IPS-18c (cell line): ENCODE results near the gene RSPH1.
A peak's percentile ranks its signal among the peaks of the same experiment; 100 is the strongest.

Experiments used
- H3K4me3 ChIP-seq: 2 replicates; pipeline ENCODE4 v1.7.0; 2013; ENCODE audit warnings: low read depth, mild to moderate bottlenecking, low read length, moderate library complexity; ENCODE audit not compliant: insufficient read depth
- H3K9me3 ChIP-seq: one replicate; pipeline ENCODE4 v1.6.1; 2013; ENCODE audit warnings: mild to moderate bottlenecking, low read length, moderate library complexity; ENCODE audit not compliant: control insufficient read depth, insufficient read depth

The RSPH1 gene

GRCh38 chr21:42500225-42500624 is 4.2 kb upstream of the RSPH1 start:
- Histone ChIP-seq H3K4me3 (no peak overlapping the region), H3K9me3 (no peaks in the 10 kb centered on the region)

DNA sequence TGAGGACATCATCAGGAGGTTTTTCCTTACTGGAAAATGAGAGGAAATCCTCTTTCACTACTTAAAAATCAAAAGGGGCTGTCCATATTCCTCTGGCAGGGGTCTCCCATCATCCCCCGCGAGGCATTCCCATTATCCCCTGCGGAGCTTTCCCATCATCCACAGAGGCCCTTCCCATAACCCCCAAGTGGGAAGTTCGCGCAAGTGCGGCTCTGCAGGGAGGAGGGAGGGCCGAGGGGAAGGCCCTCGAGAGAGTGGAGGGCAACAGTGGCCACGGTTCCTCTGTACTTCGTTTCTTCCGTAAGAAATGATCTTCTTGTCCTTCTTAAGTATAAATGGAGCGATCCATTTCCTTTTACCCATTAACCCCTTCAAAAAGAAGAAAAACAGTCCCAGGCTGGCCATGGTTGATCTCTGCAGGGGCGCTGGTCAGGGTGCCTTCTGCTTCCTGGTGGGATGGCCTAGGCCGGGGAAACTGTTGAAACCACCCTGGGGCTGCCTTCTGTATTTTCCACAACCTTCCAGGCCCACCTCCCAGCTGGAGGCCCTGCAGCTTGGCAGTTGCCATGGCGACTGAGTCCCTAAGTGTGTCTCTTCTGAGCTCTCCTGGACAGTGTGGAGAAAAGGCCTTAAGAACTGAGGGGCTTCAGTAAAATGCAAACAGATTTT is 3.6 kb upstream of the RSPH1 start:
- no peak overlapping the region for H3K4me3 ChIP-seq

GRCh38 chr21:42498012-42498411 is 2.0 kb upstream of the RSPH1 start:
- no peak overlapping the region for H3K4me3 ChIP-seq

More for the DNA sequence above, 3.6 kb upstream of the RSPH1 start:
- H3K9me3 ChIP-seq, result no peaks in the 10 kb centered on the region

DNA sequence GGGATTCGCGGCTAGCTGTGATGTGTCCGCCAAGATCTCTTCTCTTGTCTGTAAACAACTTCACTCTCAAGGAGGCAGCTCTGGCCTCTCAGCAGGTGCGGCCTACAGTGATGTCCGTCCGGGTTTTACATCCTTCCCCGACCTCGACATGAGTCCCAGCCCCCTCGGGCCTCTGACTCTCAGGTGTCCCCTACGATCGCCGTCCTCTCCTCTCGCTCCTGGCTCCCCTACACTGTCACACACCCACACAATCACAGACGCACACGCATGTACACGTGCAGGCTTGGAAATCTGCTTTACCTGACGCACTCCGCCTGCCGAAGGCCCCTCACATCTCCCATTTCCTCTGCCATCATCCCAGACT is 797 bp upstream of the RSPH1 start:
- Histone ChIP-seq H3K9me3 (no peaks in the 10 kb centered on the region), H3K4me3 (peak overlapping the region; percentile 80)

More at GRCh38 chr21:42498012-42498411, 2.0 kb upstream of the RSPH1 start:
- no peaks in the 10 kb centered on the region for H3K9me3 ChIP-seq

DNA sequence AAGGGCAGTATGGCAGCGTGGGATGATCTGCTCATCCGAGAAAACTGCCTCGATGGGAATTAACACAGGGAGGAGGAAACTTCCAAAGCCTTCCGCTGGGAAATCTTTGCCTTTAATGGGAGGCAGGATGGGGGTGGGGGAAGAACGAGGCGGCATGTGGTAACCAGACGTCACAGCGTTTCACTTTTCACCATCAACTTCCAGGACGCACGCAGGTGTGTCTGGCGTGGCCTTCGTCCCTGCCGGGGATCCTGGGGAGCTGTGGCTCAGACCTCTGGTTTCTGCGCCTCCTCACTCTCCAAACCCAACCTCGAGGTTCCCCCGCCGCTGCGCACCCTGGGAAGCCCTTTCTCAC is 282 bp downstream of the RSPH1 start:
- Histone ChIP-seq H3K9me3 (no peaks in the 10 kb centered on the region), H3K4me3 (peak overlapping the region; percentile 76)

GRCh38 chr21:42495027-42495426 is 997 bp downstream of the RSPH1 start:
- Histone ChIP-seq H3K4me3 (no peak overlapping the region), H3K9me3 (no peaks in the 10 kb centered on the region)

GRCh38 chr21:42493109-42494060 is 2.6 kb downstream of the RSPH1 start:
- Histone ChIP-seq H3K4me3 (no peak overlapping the region), H3K9me3 (no peaks in the 10 kb centered on the region)

GRCh38 chr21:42492201-42492600 is 3.8 kb downstream of the RSPH1 start:
- H3K4me3 ChIP-seq, result no peak overlapping the region
- no peaks in the 10 kb centered on the region for H3K9me3 ChIP-seq

DNA sequence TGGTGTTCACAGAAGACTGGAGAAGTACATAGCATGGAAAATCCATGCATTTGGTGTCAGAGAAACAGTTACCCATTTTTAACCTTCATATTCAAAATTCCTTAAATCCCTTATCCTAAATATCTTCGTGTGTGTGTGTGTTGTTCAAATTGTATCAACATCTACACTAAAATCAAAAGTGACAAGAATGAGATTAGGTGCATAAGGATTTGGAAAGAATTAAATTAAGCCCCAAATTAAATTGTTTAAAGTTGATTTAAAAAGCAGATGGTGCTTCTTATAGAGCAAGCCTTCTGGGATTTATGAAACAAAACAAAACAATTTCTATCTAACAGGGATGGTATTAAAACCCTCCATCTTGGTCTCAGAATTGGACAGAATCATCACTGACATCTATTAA is 4.7 kb downstream of the RSPH1 start:
- Histone ChIP-seq H3K9me3 (no peaks in the 10 kb centered on the region), H3K4me3 (no peak overlapping the region)

GRCh38 chr21:42490720-42491119 is 5.3 kb downstream of the RSPH1 start:
- no peaks in the 10 kb centered on the region for H3K9me3 ChIP-seq
- no peak overlapping the region for H3K4me3 ChIP-seq

DNA sequence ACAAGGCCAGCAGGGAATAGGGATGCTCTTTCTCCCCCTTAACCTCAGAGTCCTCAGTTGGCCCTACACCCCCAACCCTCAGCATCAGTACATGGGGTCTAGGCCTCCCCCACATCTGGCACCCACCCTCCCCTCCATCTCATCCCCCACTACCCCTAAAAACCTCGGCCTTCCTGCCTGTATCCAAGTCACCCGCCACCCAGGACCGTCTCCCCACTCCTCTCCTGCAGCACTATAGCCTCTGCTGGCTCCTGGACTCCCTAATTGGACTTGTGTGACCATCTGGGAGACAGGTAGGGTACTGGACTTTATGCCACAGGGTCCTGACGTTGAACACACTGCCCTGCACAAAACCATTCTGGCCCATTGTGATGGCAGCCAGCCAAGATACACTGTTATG is 6.0 kb downstream of the RSPH1 start:
- Histone ChIP-seq H3K9me3 (no peaks in the 10 kb centered on the region), H3K4me3 (no peak overlapping the region)

DNA sequence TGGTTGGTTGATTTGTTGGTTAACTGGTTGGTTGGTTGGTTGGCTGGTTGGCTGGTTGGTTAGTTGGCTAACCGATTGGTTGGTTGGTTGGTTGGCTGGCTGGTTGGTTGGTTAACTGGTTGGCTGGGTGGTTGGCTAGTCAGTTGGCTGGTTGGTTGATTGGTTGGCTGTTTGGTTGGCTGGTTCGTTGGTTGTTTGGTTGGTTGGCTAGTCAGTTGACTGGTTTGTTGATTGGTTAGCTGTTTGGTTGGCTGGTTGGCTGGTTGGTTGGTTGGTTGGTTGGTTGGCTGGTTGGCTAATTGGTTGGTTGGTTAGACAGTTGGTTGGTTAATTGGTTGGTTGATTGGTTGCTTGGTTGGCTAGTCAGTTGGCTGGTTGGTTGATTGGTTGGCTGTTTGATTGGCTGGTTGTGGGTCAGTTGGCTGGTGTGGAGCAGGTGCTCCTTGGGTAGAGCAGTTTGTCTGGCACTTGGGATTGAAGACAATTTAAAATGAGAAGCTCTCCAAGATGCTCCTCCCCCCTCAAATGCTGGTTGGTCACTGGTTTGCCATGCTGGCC is 6.9 kb downstream of the RSPH1 start:
- no peaks in the 10 kb centered on the region for H3K9me3 ChIP-seq
- H3K4me3 ChIP-seq, result no peak overlapping the region

GRCh38 chr21:42486531-42486930 is 9.5 kb downstream of the RSPH1 start:
- H3K4me3 ChIP-seq, result no peak overlapping the region

DNA sequence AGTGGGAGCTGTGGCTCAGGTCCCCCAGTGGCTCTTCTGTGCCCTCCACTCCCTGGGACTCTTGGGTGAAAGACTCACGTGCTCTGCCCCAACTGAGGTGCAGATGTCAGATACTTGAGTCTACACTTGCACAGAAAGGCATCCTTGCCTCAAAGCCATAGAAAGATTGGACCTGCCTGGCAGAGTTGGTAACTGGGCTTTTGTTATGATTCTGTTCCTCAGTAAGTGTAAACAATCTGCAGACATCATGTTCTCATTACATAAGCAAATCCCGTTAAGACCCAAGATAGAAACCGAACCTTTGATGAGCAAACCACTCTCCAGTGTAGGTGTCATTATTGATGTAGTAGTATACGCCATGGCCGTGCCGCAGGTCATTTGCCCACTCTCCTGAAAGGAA is 10.0 kb downstream of the RSPH1 start:
- Histone ChIP-seq H3K9me3 (no peaks in the 10 kb centered on the region), H3K4me3 (no peak overlapping the region)

More at GRCh38 chr21:42486531-42486930, 9.5 kb downstream of the RSPH1 start:
- no peaks in the 10 kb centered on the region for H3K9me3 ChIP-seq

- Histone ChIP-seq H3K9me3 (no peaks in the 10 kb centered on the region), H3K4me3 (no peak overlapping the region)
Measured at GRCh38 chr21:42484966-42485365, 11.1 kb downstream of the RSPH1 start.

GRCh38 chr21:42481169-42481568 is 14.9 kb downstream of the RSPH1 start:
- no peak overlapping the region for H3K4me3 ChIP-seq
- peaks cover 3% of the 10 kb centered on the region for H3K9me3 ChIP-seq

GRCh38 chr21:42480736-42481135 is 15.3 kb downstream of the RSPH1 start:
- H3K4me3 ChIP-seq, result no peak overlapping the region

GRCh38 chr21:42479582-42479981 is 16.4 kb downstream of the RSPH1 start:
- peaks cover 3% of the 10 kb centered on the region for H3K9me3 ChIP-seq
- no peak overlapping the region for H3K4me3 ChIP-seq

More at GRCh38 chr21:42480736-42481135, 15.3 kb downstream of the RSPH1 start:
- H3K9me3 ChIP-seq, result peaks cover 3% of the 10 kb centered on the region
